ENCODE measurements around the gene OR52N1. TPM values are rescaled to one million over a fixed set of nuclear protein-coding genes. Genes with fewer than 3 reads are reported as not detected.

The OR52N1 gene
- total and polyA plus RNA-seq, 4 experiments from 2014 or later = not detected

Other genes with a start within 250 kb of the OR52N1 start
- not detected for gene OR52H1, start 242.7 kb downstream of the OR52N1 start, total RNA-seq
- gene OR52H1, start 242.7 kb downstream of the OR52N1 start, polyA plus RNA-seq = not detected
- gene OR52B6, start 210.4 kb downstream of the OR52N1 start, total RNA-seq = not detected
- not detected for gene OR52B6, start 210.4 kb downstream of the OR52N1 start, polyA plus RNA-seq
- gene TRIM6, start 194.6 kb downstream of the OR52N1 start, total RNA-seq = not detected
- not detected for gene TRIM6, start 194.6 kb downstream of the OR52N1 start, polyA plus RNA-seq
- 10 to 100 TPM; 10.4 to 11.6 TPM for gene TRIM34, start 166.3 kb downstream of the OR52N1 start, total RNA-seq
- gene TRIM34, start 166.3 kb downstream of the OR52N1 start, polyA plus RNA-seq = 10 to 100 TPM in 1 of 2 donors, 1 to 10 TPM in 1; 9.6 to 20.2 TPM
- gene TRIM5, start 106.2 kb downstream of the OR52N1 start, total RNA-seq = 10 to 100 TPM; 33.9 to 35.5 TPM
- gene TRIM5, start 106.2 kb downstream of the OR52N1 start, polyA plus RNA-seq = 1 to 10 TPM; 9.1 to 9.5 TPM
- 100 to 1,000 TPM; 349 to 353 TPM for gene TRIM22, start 101.5 kb downstream of the OR52N1 start, total RNA-seq
- gene TRIM22, start 101.5 kb downstream of the OR52N1 start, polyA plus RNA-seq = 100 to 1,000 TPM; 187 to 190 TPM
- gene OR56B1, start 54.8 kb downstream of the OR52N1 start, total RNA-seq = under 1 TPM; 0.44 to 0.61 TPM
- gene OR56B1, start 54.8 kb downstream of the OR52N1 start, polyA plus RNA-seq = under 1 TPM in 1 of 2 donors, not detected in 1; 0.20 TPM
- gene OR52N4, start 37.0 kb downstream of the OR52N1 start, total RNA-seq = 1 to 10 TPM; 1.6 to 2.2 TPM
- gene OR52N4, start 37.0 kb downstream of the OR52N1 start, polyA plus RNA-seq = under 1 TPM; 0.50 to 0.60 TPM
- not detected for gene OR52N5, start 7.9 kb downstream of the OR52N1 start, total RNA-seq
- not detected for gene OR52N5, start 7.9 kb downstream of the OR52N1 start, polyA plus RNA-seq
- gene OR52N2, start 17.7 kb upstream of the OR52N1 start, total RNA-seq = not detected
- not detected for gene OR52N2, start 17.7 kb upstream of the OR52N1 start, polyA plus RNA-seq
- gene OR52E6, start 50.6 kb upstream of the OR52N1 start, total RNA-seq = not detected
- gene OR52E6, start 50.6 kb upstream of the OR52N1 start, polyA plus RNA-seq = not detected
- not detected for gene OR52E8, start 66.4 kb upstream of the OR52N1 start, total RNA-seq
- not detected for gene OR52E8, start 66.4 kb upstream of the OR52N1 start, polyA plus RNA-seq
- gene OR52E4, start 89.4 kb upstream of the OR52N1 start, total RNA-seq = not detected
- gene OR52E4, start 89.4 kb upstream of the OR52N1 start, polyA plus RNA-seq = not detected
- gene OR52E5, start 101.9 kb upstream of the OR52N1 start, total RNA-seq = not detected
- not detected for gene OR52E5, start 101.9 kb upstream of the OR52N1 start, polyA plus RNA-seq
- not detected for gene OR56A3, start 151.0 kb upstream of the OR52N1 start, total RNA-seq
- gene OR56A3, start 151.0 kb upstream of the OR52N1 start, polyA plus RNA-seq = not detected
- gene OR56A5, start 177.2 kb upstream of the OR52N1 start, total RNA-seq = not detected
- gene OR56A5, start 177.2 kb upstream of the OR52N1 start, polyA plus RNA-seq = not detected
- not detected for gene OR52L1, start 195.7 kb upstream of the OR52N1 start, total RNA-seq
- not detected for gene OR52L1, start 195.7 kb upstream of the OR52N1 start, polyA plus RNA-seq
- not detected for gene OR56A4, start 215.7 kb upstream of the OR52N1 start, total RNA-seq
- gene OR56A4, start 215.7 kb upstream of the OR52N1 start, polyA plus RNA-seq = not detected
- gene OR56A1, start 239.5 kb upstream of the OR52N1 start, total RNA-seq = not detected
- not detected for gene OR56A1, start 239.5 kb upstream of the OR52N1 start, polyA plus RNA-seq

Measured in CD4-positive, alpha-beta memory T cell (primary cell).